AG10803 (cell line): ENCODE results near the gene MARCHF10.
"Not testable (repeated sequence)": the region's sequence is repeated elsewhere in the genome, so short reads cannot be mapped to it uniquely, and the experiment has no call there.

ENCODE experiments used
- DNase-seq: peaks from one replicate; pipeline ENCODE4 v3.0.0; 2010; ENCODE audit warnings: low read depth
- H3K4me3 ChIP-seq: 2 replicates; pipeline ENCODE4 v1.5.1; 2011; ENCODE audit warnings: mild to moderate bottlenecking, low read length, control low read depth
- CTCF ChIP-seq: conservative IDR thresholded peaks from 2 replicates; pipeline ENCODE4 v1.5.1; 2011; ENCODE audit warnings: mild to moderate bottlenecking, low read length, control low read depth, inconsistent platforms

MARCHF10 gene

GRCh38 chr17:62693616-62694409 is 114.3 kb downstream of the MARCHF10 start:
- DNase-seq: no peak
- no peak overlapping the region for H3K4me3 ChIP-seq
- TF ChIP-seq CTCF: no peak

GRCh38 chr17:62692721-62693431 is 115.2 kb downstream of the MARCHF10 start:
- peak; percentile 30 for DNase-seq
- peak; percentile 58 for TF ChIP-seq CTCF
- H3K4me3 ChIP-seq: no peak overlapping the region

- TF ChIP-seq CTCF: no peak
- no peak for DNase-seq
- no peak overlapping the region for H3K4me3 ChIP-seq
Measured at GRCh38 chr17:62692159-62692651, 115.9 kb downstream of the MARCHF10 start.

- not testable (repeated sequence) for H3K4me3 ChIP-seq, DNase-seq
Measured at GRCh38 chr17:62691589-62691915, 116.6 kb downstream of the MARCHF10 start.

GRCh38 chr17:62690168-62690897 is 117.8 kb downstream of the MARCHF10 start:
- H3K4me3 ChIP-seq: no peak overlapping the region
- TF ChIP-seq CTCF: no peak; the same call in 1 of the 2 replicates
- DNase-seq: no peak

GRCh38 chr17:62689441-62690167 is 118.5 kb downstream of the MARCHF10 start:
- TF ChIP-seq CTCF: no peak
- H3K4me3 ChIP-seq: no peak overlapping the region
- DNase-seq: no peak
